HG03378 (cell line): Measurements from ENCODE around the gene CFAP46.

Source experiments
- ATAC-seq: cut with Tn5 transposase; IDR thresholded peaks from one replicate; pipeline ENCODE4 v1.9.1; 2021; ENCODE audit warnings: mild to moderate bottlenecking, moderate library complexity; ENCODE audit not compliant: unreplicated experiment

CFAP46 gene

DNA sequence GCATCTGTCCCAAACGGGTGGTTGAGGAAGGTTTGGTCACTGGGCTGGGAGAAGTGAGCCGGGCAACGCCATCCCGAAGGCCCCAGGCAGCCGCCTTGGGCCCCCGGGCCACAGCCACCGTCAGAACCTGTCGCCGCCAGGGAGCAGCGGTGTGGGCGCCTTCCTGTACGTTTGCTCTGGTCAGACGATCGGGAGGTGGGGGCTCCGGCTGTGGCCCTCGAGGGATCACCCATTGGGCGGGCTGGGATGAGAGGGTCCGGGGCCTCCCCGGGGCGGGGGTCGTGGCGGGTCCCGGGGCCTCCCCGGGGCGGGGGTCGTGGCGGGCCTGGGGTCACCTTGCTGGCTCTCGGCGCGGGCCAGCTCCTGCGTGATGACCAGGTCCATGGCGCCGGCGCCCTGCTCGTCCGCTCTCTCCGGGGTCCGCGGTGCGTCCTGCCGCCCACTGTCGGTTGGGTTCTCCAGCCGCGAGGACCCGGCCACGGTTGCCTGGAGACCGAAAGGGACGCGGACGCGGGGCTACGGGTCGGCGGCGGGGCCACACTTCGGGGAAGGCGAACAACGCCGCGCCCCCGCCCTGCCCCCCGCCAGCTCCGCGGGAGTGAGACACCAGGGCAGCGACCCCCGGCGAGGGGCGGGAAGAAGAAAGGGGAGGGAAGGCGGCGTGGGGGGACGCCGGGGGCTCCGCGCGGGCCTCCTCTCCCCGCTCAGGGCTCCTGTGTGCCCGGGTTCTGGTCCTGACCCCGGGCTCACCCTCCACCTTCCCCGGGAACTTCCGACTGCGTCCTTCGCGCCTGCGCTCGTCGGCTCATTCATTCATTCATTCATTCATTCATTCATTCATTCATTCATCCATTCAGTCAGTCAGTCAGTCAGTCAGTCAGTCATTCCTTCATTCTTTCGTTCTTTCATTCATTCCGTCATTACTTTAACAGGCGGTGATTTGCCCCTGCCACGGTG lies at the start of gene CFAP46:
Gene CFAP46 (minus strand): TSS at position 470 of the 957 bp plus-strand sequence. CDS start 86 bp downstream, at position 384.
- ATAC-seq, result no peak

- no peak for ATAC-seq
These were observed 49.5 kb upstream of the CFAP46 start for GRCh38 chr10:132991706-132992432.

GRCh38 chr10:132990684-132991545 lies 48.5 kb upstream of the CFAP46 start:
- no peak for ATAC-seq

- no peak for ATAC-seq
These were observed 47.4 kb upstream of the CFAP46 start for GRCh38 chr10:132989476-132990415.

- ATAC-seq, result no peak
These were observed 46.6 kb upstream of the CFAP46 start for GRCh38 chr10:132988988-132989387.

DNA sequence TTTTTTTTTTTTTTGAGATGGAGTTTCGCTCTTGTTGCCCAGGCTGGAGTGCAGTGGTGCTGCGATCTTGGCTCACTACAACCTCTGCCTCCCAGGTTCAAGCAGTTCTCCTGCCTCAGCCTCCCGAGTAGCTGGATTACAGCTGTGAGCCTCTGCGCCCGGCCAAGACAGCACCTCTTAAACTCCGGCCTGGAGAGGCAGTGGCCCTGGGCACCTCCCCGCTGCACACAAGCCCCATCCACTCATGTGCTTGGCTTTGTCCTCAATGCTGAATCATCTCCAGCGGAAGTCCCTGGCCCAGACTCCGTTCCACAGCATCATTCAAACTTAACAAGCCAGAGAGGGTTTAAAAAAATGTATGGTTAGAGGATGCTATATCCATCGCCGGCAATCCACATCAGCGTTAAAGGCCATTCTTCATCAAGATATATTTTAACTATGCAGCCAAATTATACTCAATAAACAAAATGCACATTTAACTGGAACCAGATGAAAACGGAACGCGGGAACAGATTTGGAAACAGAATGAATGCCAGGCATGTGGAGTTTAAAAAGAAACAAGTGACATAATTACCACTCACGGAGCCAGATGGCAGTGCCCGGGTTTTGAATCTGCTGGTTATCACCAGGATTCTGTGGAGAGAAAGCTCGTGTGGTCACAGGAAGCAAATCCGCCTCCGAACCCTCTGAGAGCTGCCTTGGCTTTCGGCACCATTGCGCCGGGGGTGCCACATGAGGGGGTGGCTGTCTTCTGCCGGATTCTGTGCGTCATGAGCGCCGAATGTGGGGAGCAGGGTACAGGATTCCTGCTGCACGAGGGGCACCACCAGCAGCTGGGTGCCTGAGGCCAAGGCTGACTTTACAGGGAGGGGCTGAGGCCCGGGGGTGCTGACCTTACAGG lies 45.6 kb upstream of the CFAP46 start:
- no peak for ATAC-seq

DNA sequence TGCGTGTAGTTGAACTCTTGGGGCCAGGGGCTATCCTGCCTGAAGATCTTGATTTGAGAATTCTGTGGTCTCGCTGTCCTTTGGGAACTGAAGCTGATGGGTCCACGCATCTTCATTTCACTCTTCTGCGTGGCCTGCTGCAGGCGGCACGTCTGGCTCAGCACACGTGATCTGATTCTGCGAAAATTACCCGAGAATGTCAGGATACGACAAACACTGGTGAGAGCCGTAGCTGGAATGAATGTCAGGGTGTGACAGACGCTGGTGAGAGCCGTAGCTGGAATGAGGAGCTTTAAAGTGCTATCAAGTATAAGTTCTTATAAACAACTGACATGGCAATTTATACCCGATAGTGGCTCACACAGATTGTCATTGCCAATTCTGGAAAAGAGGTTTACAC lies 44.6 kb upstream of the CFAP46 start:
- no peak for ATAC-seq

DNA sequence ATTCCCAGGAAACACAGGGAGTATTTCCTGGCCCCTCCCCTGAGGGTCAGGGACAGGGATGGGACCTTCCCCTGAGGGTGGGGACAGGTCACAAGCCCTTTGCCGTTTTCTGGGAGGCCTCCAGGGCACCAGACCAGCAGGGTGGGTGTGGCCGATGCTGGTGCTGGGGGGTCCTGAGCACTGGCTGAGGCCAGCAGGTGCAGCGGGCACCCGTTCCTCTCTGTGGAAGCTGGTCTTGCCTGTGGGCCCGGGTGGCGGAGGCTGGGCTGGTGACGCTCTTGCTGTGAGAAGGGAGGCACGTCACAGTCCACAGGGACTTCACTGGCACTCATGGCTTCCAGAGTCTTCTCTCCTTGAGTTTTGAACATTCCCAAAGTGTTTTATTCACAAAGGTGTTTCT lies 44.2 kb upstream of the CFAP46 start:
- ATAC-seq, result no peak

DNA sequence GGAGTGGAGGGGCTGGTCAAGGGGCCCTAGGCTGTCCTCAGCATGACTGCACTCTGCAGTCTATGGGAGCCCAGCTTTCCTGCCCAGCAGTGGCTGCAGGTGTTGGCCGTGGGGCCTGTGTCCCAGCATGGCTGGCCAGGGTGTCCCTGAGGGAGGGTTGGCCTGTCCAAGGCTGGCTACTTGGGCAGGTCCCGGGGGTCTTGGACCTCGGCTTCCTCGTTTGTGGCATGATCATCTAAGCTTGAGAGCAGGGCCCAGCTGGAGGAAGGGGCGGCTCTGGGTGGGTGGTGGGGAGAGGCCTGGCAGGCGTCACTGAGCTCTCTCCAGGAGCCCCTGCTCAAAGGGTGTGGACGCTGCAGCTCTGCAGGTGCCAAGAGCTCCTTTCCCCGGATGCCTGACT lies 43.7 kb upstream of the CFAP46 start:
- ATAC-seq, result no peak

- ATAC-seq, result no peak
These were observed 43.2 kb upstream of the CFAP46 start for GRCh38 chr10:132985546-132985900.

- ATAC-seq, result no peak
These were observed 42.6 kb upstream of the CFAP46 start for GRCh38 chr10:132984801-132985545.

GRCh38 chr10:132984008-132984295 lies 41.6 kb upstream of the CFAP46 start:
- no peak for ATAC-seq

DNA sequence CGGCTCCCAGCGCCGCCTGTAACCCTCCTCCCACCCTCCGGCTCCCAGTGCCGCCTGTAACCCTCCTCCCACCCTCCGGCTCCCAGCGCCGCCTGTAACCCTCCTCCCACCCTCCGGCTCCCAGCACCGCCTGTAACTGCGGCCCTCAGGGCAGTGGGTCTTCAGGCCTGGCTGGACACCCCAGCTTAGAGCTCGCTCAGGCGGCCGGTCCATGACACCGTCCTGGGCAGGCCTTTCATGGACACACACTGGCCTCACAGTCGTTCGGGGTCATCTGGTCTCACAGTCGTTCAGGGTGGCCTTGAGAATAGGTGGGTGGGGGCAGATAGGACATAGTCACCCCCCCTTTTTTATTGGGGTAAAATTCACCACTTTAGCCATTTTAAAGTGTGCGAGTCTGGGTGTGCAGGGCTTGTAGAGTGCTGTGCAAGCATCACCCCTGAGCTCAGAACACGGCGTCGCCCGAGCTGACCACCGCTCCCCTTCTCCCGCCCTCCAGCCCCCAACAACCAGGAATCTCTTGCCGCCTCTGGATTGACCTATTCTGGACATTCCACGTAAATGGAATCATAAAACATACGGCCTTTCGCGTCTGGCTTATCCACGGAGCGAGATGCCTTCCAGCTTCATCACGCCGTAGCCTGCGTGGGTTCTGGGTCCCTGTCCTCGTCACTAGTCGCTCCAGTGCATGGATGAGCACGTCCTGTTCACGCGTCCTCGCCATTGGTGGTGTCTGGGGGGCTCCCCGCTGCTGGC lies 41.1 kb upstream of the CFAP46 start:
- no peak for ATAC-seq

DNA sequence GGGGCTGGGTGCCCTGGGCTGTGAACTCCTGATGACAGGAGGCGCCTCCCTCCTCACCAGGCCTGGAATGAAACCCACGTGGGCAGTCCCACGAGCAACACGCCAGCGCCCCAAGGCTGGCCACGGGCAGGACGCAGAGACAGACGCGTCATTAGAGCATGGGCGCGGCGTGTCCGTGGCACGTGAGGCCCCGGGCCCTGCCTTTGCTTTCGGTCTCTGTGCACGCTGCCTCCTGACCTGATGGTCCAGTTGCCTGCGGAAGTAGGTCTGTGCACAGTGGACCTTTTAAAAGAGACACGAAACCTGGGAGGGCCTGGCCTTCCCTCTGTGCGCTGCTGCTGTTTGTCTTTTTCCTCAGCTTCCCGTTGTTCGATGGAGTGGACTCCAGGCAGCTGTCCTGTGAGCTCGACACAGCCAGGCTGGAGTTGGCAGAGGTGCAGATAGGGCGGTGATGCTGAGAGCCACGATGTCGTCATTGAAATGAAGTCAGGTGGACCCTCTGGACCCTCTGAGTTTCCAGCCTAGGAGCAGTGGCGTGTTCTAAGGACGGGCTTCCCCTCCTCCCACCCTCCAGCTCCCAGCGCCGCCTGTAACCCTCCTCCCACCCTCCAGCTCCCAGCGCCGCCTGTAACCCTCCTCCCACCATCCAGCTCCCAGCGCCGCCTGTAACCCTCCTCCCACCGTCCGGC lies 40.1 kb upstream of the CFAP46 start:
- ATAC-seq, result no peak

- ATAC-seq, result no peak
These were observed 39.4 kb upstream of the CFAP46 start for GRCh38 chr10:132981746-132982145.

DNA sequence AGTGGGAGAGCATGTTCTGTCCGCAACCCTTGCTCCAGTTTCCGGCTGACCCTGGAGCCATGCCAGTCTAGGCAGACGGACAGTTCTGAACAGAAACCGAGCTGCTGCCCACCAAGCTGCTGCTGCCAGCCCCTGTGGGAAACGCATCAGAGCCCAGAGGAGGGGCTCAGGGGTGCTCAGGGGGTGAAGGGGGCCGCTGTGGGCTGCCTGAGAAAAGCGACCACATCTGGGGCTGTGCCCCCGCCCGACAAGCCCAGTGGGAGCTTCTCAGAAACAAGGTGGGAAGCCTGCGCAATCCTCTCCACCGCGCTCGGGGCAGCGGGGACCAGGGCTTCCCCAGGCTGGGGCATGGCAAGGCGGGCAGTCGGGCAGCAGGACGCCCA lies 38.8 kb upstream of the CFAP46 start:
- ATAC-seq, result no peak

GRCh38 chr10:132980426-132981172 lies 38.2 kb upstream of the CFAP46 start:
- no peak for ATAC-seq
